SJSA1 (cell line): ENCODE data around the gene SLC6A16. TPM values are rescaled to one million over a fixed set of nuclear protein-coding genes. Genes with fewer than 3 reads are reported as not detected.
"Not testable (repeated sequence)": the region's sequence is repeated elsewhere in the genome, so short reads cannot be mapped to it uniquely, and the experiment has no call there.

Source experiments
- DNase-seq, 2 experiments: peaks; one replicate each; pipeline ENCODE4 v3.0.0-alpha.2; 2015 to 2020; ENCODE audit warnings: low spot score in 2 of 2, low read depth in 1 of 2
- H3K27ac ChIP-seq: fragments of 250-450 bp; sonication (Bioruptor Pico); 2 replicates; pipeline ENCODE4 v1.5.1; 2020; ENCODE audit warnings: mild to moderate bottlenecking, moderate library complexity
- H3K27me3 ChIP-seq: fragments of 250-450 bp; sonication (Bioruptor Pico); replicated peaks from 2 replicates; pipeline ENCODE4 v1.5.1; 2020; ENCODE audit warnings: mild to moderate bottlenecking, moderate library complexity
- H3K36me3 ChIP-seq: fragments of 250-450 bp; sonication (Bioruptor Pico); 2 replicates; pipeline ENCODE4 v1.5.1; 2020; ENCODE audit warnings: mild to moderate bottlenecking
- H3K4me1 ChIP-seq: fragments of 250-450 bp; sonication (Bioruptor Pico); replicated peaks from 2 replicates; pipeline ENCODE4 v1.6.1; 2021; ENCODE audit warnings: mild to moderate bottlenecking
- H3K4me3 ChIP-seq: fragments of 250-450 bp; sonication (Bioruptor Pico); 2 replicates; pipeline ENCODE4 v1.5.1; 2020; ENCODE audit warnings: mild to moderate bottlenecking
- H3K9me3 ChIP-seq: fragments of 250-450 bp; sonication (Bioruptor Pico); replicated peaks from 2 replicates; pipeline ENCODE4 v1.5.1; 2020; ENCODE audit warnings: mild to moderate bottlenecking
- total RNA-seq: library from RNA; depleted of rRNA; stranded (reverse); fragments of >200 nt; shearing (Covaris generic); gene quantifications from 2 replicates; pipeline ENCODE4 v1.2.3, GENCODE V29; 2014

SLC6A16 gene
- total RNA-seq, 1 experiment from 2014 or later = not detected

DNA sequence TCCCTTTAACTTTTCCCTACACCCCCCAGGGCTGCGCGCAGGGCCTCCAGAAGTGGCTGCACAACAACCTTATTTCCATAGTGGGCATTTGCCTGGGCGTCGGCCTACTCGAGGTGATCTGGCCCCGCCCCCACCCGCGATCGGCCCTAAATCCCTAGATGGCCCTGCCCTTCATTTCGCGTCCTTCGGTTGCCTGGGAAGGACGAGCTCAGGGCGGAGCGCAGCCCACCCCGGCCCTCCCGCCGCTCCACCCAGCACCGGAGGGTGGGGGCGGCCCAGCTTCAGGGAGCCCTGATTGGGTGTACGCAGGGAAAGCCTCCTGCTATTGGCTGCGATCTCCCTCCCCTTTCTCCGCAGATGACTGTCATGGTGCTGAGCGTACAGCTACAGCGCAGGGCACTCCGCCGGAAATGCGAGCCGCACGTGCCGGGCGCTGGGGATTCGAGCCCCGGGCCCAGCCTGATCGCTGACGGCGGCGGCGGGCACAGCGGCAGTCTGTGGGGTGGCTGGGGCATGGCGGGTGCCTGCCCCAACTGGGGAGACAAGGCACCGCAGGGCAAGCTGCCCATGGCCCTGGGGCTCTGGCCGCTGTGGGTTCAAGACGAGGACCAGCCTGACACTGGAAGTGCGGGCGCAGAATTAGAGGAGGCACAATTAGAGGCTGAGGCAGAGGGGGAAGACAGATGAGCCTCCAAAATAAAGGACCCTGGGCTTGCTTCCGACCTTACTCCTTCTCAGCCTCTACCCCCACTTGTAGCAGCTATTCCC is 14.5 kb upstream of the SLC6A16 start:
- H3K27ac ChIP-seq = no peak overlapping the region
- no peaks in the 10 kb centered on the region for H3K9me3 ChIP-seq
- H3K4me1 ChIP-seq = 0 out of 2 replicates have a peak, but pooled peaks cover 3% of the 10 kb centered on the region
- H3K4me3 ChIP-seq = no peak overlapping the region
- no peaks in the 10 kb centered on the region for H3K27me3 ChIP-seq
- DNase-seq = no peak
- peaks cover 26% of the 10 kb centered on the region for H3K36me3 ChIP-seq

DNA sequence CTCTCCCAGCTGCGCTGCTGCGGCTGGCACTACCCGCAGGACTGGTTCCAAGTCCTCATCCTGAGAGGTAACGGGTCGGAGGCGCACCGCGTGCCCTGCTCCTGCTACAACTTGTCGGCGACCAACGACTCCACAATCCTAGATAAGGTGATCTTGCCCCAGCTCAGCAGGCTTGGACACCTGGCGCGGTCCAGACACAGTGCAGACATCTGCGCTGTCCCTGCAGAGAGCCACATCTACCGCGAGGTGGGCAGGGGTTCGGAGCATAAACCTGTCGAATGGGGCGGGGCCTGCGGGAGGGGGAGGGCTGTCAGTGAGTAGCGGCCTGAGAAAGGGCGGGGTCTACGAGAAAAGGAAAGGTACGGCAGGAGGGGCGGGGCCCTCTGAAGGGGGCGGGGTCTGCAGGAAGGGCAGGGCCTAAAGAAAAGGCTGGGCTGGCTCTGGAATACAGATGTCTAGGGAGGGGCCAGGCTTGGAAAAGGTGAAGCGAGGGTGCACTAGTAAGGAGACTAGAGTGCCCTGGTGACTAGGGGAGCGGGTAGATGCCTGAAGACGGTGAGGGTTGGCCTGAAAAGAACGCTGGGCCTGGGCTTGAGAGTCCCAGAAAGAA is 13.8 kb upstream of the SLC6A16 start:
- DNase-seq = no peak
- Histone ChIP-seq H3K27me3 (no peaks in the 10 kb centered on the region), H3K4me3 (no peak overlapping the region), H3K9me3 (no peaks in the 10 kb centered on the region), H3K4me1 (0 out of 2 replicates have a peak, but pooled peaks cover 3% of the 10 kb centered on the region), H3K27ac (no peak overlapping the region), H3K36me3 (peaks cover 22% of the 10 kb centered on the region)

DNA sequence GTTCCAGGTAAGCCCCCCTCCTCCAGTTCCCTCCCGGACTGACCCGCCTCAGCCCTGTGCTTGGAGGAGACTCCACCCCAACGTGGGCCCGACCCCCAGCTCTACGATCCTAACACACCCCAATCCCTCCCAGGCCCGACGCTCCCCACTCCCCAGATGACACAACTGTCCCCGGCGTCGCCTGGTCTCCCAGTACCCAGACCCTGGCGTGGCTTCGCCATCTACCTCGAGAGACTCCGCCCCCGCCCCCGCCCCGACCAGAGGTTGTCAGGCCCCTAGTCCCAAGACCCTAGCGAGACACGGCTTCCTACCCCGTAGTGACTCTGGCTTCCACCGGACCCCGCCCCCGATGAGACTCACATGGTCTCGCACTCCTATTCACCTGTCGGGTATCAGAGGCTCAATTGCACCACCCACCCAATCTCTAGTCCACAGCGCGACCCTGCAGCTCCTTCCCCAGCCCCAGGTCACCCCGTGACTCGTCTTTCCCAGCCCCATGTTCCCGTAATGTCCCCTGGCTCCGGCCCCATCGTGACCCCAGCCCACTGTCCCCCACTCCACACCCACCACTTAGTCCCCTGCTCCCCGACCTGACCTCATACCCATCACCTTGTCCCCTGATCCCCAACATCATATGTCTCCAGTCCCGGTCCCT is 13.2 kb upstream of the SLC6A16 start:
- DNase-seq = no peak

DNA sequence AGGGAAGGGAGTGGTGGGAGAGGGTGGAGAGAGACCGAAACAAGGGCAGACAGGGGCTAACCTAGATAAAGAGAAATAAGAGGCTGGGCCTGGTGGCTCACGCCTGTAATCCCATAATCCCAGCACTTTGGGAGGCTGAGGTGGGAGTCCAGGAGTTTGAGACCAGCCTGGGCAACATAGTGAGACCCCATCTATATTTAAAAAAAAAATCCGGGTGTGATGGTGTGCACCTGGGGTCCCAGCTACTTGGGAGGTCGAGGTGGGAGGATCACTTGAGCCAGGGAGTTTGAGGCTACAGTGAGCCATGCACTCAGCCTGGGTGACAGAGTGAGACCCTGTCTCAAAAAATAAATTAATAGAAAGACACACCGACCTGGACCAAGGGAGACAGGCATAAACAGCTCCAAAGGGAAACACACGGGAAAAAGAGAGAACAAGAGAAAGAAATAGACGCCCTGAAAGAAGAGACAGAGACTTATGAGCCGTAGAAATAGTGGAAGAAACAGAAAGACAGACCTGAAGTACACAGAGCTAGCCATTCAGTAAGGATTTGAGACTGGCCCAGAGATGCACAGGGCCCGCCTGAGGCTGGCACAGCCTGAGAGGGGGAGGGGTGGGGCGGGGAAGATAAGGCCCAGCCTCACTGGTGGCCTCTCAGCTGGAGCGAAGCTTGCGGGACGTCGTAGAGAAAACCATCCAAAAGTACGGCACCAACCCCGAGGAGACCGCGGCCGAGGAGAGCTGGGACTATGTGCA is 12.5 kb upstream of the SLC6A16 start:
- no peaks in the 10 kb centered on the region for H3K27me3 ChIP-seq
- 0 out of 2 replicates have a peak, but pooled peaks cover 3% of the 10 kb centered on the region for H3K4me1 ChIP-seq
- peaks cover 12% of the 10 kb centered on the region for H3K36me3 ChIP-seq
- H3K27ac ChIP-seq = no peak overlapping the region
- H3K4me3 ChIP-seq = no peak overlapping the region
- no peak for DNase-seq
- H3K9me3 ChIP-seq = no peaks in the 10 kb centered on the region

More for the DNA sequence above, 13.2 kb upstream of the SLC6A16 start:
- Histone ChIP-seq H3K27ac (no peak overlapping the region), H3K4me3 (no peak overlapping the region), H3K9me3 (no peaks in the 10 kb centered on the region), H3K27me3 (no peaks in the 10 kb centered on the region), H3K4me1 (0 out of 2 replicates have a peak, but pooled peaks cover 3% of the 10 kb centered on the region), H3K36me3 (peaks cover 19% of the 10 kb centered on the region)

DNA sequence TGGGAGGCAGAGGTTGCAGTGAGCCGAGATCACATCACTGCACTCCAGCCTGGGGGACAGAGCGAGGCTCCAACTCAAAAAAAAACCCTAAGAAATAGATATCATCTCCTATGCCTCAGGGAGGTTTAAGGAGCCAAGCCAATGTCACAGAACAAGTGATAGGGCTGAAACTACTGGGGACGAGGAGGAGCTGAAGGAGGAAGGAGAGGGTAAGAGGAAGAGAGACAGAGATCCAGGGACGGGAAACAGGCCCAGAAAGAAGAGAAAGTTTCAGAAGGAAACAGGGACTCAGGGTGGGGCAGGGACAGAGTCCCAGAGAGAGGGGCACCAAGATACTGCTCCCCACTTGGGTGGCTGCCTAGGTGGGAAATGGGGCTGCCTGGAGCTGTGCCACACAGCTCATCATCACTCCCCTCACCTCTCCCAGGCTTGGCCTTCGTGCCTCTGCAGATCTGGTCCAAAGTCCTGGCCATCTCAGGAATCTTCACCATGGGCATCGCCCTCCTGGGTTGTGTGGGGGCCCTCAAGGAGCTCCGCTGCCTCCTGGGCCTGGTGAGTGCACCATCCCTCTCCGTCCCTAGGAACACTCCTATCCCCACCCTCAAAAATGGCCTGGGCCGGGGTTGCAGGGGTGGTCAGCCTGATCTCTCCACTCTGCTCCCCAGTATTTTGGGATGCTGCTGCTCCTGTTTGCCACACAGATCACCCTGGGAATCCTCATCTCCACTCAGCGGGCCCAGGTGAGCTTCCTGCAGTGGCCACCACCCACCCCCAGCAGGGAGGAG is 11.7 kb upstream of the SLC6A16 start:
- no peak for DNase-seq
- H3K9me3 ChIP-seq = no peaks in the 10 kb centered on the region
- H3K4me3 ChIP-seq = no peak overlapping the region
- 0 out of 2 replicates have a peak, but pooled peaks cover 3% of the 10 kb centered on the region for H3K4me1 ChIP-seq
- no peak overlapping the region for H3K27ac ChIP-seq
- no peaks in the 10 kb centered on the region for H3K27me3 ChIP-seq
- peaks cover 9% of the 10 kb centered on the region for H3K36me3 ChIP-seq

DNA sequence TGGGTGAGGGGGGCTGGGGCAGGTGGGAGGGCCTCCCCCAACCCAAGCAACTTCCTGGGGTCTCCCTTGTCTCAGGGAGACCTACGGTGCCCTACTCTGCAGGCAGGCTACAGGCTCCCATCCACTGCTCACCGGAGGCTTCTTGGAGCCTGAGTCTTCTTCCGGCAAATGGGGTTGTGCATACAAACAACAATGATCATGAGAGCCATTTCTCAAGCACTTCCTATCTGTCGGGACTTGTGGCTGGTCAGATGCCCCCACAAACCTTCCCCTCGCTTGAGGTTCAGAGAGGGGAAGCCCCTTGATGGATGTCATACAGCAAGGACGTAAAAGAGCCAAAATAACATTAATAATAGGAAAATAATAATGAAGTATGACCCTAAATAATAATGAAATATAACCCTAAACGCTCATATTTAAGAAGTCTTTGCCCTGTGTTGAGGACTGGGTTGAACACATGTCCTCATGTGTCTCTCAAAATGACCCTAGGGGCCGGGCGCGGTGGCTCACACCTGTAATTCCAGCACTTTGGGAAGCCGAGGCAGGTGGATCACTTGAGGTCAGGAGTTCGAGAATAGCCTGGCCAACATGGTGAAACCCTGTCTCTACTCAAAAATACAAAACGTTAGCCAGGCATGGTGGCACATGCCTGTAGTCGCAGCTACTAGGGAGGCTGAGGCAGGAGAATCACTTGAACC is 10.9 kb upstream of the SLC6A16 start:
- 0 out of 2 replicates have a peak, but pooled peaks cover 1% of the 10 kb centered on the region for H3K4me1 ChIP-seq
- DNase-seq = no peak
- H3K4me3 ChIP-seq = no peak overlapping the region
- H3K9me3 ChIP-seq = no peaks in the 10 kb centered on the region
- H3K27me3 ChIP-seq = no peaks in the 10 kb centered on the region
- peaks cover 1% of the 10 kb centered on the region for H3K36me3 ChIP-seq
- no peak overlapping the region for H3K27ac ChIP-seq

DNA sequence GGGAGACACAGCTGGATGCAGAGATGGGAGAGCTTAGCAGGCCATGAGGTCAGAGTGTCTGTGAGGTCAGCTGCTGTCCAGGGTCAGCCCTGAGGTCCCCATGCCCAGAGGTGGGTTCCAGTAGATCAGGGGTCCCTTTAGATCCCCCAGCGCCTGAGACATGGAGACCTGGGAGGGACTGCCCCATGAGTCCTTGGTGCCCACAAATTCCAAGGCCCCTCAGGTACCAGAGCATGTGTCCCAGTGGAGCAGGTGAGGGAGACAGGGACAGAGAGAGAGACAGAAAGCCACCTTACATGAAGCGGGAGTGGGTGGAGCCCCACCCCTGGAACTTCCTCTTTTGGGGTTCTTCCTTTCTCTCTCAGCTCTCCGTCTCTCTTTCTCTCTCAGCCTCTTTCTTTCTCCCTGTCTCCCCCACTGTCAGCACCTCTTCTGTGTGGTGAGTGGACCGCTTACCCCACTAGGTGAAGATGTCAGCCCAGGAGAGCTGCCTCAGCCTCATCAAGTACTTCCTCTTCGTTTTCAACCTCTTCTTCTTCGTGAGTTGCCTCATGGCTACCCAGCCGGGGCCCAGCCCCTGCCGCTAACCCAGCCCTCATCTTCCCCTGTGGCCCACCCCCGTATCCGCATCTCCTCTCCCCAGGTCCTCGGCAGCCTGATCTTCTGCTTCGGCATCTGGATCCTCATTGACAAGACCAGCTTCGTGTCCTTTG is 10.2 kb upstream of the SLC6A16 start, which contains the start of gene CD37:
TSS of gene CD37 (plus strand) at position 336 of the 713 bp plus-strand sequence. CDS start at position 471, 135 bp downstream.
- Histone ChIP-seq H3K27ac (no peak within 1 kb of the TSS), H3K9me3 (no peaks in the 10 kb centered on the region), H3K4me1 (no peaks in the 10 kb centered on the region), H3K4me3 (no peak within 1 kb of the TSS), H3K27me3 (no peaks in the 10 kb centered on the region), H3K36me3 (no peaks in the 10 kb centered on the region)
- DNase-seq = no peak

DNA sequence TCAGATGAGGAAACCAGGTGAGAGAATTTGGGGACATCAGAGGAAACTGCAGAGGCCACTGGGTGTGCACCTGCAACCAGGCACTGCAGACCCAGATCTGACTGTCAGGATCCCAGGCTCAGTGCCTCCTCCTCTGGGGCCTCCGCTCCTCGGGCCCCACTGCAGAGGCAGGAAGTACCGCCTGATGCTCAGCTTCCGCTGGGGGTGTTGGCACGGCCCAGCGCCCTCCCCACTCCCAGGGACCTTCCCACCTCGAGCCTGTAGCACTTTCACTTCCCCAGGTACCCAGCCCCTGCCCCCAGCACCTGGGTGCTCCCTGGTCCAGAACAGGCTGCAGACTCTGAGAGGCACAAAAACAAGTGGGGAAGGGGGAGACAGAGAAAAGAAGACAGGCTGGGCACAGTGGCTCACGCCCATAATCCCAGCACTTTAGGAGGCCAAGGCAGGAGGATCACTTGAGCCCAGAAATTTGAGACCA is 8.9 kb upstream of the SLC6A16 start:
- H3K27me3 ChIP-seq = no peaks in the 10 kb centered on the region
- H3K4me1 ChIP-seq = no peaks in the 10 kb centered on the region
- DNase-seq = no peak
- no peak overlapping the region for H3K27ac ChIP-seq
- no peaks in the 10 kb centered on the region for H3K9me3 ChIP-seq
- no peak overlapping the region for H3K4me3 ChIP-seq
- no peaks in the 10 kb centered on the region for H3K36me3 ChIP-seq

DNA sequence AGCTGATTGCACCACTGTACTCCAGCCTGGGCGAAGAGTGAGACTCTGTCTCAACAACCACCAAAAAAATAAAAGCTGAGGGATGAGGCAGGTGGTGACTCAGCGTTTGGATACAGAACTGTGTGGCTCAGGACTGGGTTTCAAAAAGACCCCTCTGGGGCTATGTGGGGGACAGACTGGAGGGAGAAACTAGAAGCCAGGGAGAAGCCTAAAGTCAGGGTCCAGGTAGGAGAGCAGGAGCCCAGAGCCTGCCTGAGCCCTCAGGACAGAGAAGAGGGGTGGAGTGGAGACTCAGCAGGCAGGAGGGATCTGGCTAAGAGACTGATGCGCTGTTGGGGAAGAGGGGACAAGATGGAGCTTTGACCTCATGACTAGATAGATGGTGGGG is 8.4 kb upstream of the SLC6A16 start:
- H3K27me3 ChIP-seq = no peaks in the 10 kb centered on the region
- no peak overlapping the region for H3K27ac ChIP-seq
- H3K4me3 ChIP-seq = no peak overlapping the region
- H3K36me3 ChIP-seq = no peaks in the 10 kb centered on the region
- H3K4me1 ChIP-seq = no peaks in the 10 kb centered on the region
- DNase-seq = no peak
- no peaks in the 10 kb centered on the region for H3K9me3 ChIP-seq

DNA sequence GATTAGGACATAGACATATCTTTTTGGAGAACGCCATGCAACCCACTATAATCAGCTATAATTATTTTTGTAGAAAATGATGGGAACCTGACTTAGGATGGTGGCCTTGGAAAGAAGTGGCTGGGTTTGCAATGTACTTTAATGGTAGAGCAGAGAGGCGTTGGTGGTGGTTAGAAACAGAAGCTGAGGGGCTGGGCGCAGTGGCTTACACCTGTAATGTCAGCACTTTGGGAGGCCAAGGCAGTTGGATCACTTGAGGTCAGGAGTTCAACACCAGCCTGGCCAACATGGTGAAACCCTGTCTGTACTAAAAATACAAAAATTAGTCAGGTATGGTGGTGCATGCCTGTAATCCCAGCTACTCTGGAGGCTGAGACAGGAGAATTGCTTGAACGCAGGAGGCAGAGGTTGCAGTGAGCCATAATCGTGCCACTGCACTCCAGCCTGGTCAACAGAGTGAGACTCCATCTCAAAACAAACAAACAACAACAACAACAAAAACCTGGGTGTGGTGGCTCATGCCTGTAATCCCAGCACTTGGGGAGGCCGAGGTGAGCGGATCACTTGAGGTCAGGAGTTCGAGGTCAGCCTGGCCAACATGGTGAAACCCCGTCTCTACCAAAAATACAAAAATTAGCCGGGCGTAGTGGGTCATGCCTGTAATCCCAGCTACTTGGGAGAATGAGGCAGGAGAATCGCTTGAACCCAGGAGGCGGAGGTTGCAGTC is 7.9 kb upstream of the SLC6A16 start:
- H3K9me3 ChIP-seq, H3K27me3 ChIP-seq, H3K27ac ChIP-seq, H3K4me3 ChIP-seq, H3K4me1 ChIP-seq, H3K36me3 ChIP-seq, DNase-seq: not testable (repeated sequence)

DNA sequence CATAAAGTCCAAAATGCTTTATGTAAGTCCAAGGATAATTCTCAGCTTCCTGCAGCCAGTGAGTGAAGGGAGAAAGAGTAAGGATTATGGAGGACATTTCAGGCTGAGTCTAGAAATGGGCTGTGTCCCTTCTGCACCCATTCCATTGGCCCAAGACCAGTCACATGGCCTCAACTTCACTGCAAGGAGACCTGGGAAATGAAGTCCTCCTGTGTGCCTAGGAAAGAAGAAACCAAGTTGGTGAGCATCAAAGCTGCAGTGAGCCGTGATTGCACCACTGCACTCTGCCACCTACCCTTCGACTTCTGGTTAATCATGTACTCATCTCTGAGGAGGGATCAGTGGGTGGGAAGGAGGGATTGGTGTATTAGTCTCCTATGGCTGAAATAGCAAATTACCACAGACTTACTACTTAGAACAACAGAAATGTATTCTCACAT is 6.6 kb upstream of the SLC6A16 start:
- H3K27me3 ChIP-seq = no peaks in the 10 kb centered on the region
- no peaks in the 10 kb centered on the region for H3K9me3 ChIP-seq
- peak in 1 of 2 experiments; percentile 17 for DNase-seq
- no peaks in the 10 kb centered on the region for H3K4me1 ChIP-seq
- no peak overlapping the region for H3K4me3 ChIP-seq
- no peak overlapping the region for H3K27ac ChIP-seq
- H3K36me3 ChIP-seq = no peaks in the 10 kb centered on the region
